ENCODE measurements around the gene YBX2. TPM values are rescaled to one million over a fixed set of nuclear protein-coding genes. Genes with fewer than 3 reads are reported as not detected.

Gene YBX2
- total RNA-seq, 1 donor from 2014 or later: 14.6 TPM

DNA sequence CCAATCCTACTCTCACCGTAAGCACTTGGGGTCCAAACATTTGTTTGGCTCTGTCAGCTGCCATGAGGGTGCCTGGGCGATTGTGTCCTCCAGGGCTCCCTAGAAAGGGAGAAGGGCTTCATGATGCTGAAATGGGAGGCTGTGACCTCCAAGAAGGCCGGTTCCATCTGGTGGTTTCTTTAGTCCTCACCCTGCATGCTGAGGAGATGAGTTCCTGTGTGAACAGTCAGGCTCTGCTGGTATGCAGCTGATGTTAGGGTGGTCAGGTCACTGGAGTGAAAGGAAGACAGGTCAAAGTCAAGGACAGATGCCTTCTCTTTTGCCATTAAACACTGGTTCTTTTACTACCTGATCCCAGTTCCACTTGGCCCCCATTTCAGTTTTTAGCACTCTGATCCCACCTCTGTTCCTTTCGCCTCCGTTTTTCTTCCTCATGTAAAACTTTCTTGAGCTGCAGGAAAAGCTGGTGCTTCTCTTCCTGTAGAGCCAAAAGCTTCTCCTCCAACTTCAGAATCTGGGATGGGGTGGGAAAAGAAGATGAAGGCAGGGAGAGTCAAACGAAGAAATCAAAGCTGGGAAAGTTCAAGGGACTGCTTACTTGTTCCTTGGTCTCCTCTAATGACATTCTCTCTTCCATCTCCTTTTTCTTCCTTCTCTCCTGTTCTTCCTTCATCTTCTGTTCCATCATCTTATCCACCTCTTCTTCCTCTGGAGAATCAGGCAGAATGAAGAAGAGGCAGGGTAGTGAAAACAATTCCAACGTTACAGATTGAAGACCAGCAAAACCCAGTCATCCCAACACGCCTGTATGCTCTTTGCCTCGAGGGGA, 19.7 kb upstream of the YBX2 start:
- TF ChIP-seq, protein P1, sequence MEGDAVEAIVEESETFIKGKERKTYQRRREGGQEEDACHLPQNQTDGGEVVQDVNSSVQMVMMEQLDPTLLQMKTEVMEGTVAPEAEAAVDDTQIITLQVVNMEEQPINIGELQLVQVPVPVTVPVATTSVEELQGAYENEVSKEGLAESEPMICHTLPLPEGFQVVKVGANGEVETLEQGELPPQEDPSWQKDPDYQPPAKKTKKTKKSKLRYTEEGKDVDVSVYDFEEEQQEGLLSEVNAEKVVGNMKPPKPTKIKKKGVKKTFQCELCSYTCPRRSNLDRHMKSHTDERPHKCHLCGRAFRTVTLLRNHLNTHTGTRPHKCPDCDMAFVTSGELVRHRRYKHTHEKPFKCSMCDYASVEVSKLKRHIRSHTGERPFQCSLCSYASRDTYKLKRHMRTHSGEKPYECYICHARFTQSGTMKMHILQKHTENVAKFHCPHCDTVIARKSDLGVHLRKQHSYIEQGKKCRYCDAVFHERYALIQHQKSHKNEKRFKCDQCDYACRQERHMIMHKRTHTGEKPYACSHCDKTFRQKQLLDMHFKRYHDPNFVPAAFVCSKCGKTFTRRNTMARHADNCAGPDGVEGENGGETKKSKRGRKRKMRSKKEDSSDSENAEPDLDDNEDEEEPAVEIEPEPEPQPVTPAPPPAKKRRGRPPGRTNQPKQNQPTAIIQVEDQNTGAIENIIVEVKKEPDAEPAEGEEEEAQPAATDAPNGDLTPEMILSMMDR (IDR thresholded peaks at IDR 0.05; ENCODE audit: unreplicated experiment): no peak
- H3K4me1 Mint-ChIP-seq (ENCODE audit: unreplicated experiment): peaks cover 49% of the 10 kb centered on the region
- peaks cover 56% of the 10 kb centered on the region for H3K36me3 Mint-ChIP-seq (ENCODE audit: low read depth, unreplicated experiment)

DNA sequence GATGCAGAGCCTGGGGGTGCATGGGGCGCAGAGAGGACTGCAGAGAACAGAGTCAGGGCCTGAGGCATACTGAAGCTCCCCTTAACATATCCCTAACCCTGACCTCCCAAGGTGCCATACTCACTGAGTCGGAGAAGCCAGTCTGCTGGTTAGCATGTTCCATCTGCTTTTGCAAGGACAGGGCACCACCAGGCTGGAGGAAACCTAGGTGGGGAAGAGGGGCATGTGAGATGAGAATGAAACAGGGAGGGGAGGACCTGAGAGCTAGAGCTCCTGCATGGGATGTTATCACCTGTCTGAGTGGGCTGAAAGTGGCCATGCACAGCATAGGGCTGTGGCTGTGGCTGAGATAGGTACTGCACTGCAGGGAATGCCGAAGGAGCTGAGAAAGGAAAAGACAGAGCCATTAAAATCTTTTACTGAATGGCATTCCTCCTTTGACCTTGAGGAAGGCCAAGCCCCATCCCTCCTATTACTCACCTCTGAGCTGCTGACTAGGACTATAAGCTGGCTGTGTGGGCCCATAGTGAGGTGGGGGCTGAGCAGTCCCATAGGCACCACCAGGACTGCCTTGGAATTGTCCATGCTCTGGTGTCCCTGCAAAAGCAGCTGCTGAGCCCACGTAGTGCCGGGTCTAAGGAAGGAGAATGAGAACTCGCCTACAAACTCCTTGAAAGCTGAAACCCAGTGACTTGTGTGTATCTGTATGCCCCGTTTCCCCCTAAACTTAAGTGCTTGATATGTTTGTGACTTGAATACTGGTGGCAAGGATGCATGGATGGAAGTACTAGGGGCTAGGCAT, 18.9 kb upstream of the YBX2 start:
- Mint-ChIP-seq H3K36me3 (ENCODE audit: low read depth, unreplicated experiment) (peaks cover 52% of the 10 kb centered on the region), H3K27ac (ENCODE audit: unreplicated experiment) (no peak overlapping the region), H3K4me3 (ENCODE audit: unreplicated experiment) (peak overlapping the region; percentile 92), H3K27me3 (ENCODE audit: unreplicated experiment) (peaks cover 22% of the 10 kb centered on the region), H3K4me1 (ENCODE audit: unreplicated experiment) (peaks cover 50% of the 10 kb centered on the region), H3K9me3 (ENCODE audit: unreplicated experiment) (no peaks in the 10 kb centered on the region)
- DNase-seq (ENCODE audit: low spot score): no peak
- TF ChIP-seq, protein P1 (IDR thresholded peaks at IDR 0.05; ENCODE audit: unreplicated experiment): peak; percentile 22

More for the DNA sequence above, 19.7 kb upstream of the YBX2 start:
- Mint-ChIP-seq H3K4me3 (ENCODE audit: unreplicated experiment) (peak overlapping the region; percentile 92), H3K27me3 (ENCODE audit: unreplicated experiment) (peaks cover 22% of the 10 kb centered on the region), H3K9me3 (ENCODE audit: unreplicated experiment) (no peaks in the 10 kb centered on the region), H3K27ac (ENCODE audit: unreplicated experiment) (peak overlapping the region; percentile 70)
- DNase-seq (ENCODE audit: low spot score): no peak

DNA sequence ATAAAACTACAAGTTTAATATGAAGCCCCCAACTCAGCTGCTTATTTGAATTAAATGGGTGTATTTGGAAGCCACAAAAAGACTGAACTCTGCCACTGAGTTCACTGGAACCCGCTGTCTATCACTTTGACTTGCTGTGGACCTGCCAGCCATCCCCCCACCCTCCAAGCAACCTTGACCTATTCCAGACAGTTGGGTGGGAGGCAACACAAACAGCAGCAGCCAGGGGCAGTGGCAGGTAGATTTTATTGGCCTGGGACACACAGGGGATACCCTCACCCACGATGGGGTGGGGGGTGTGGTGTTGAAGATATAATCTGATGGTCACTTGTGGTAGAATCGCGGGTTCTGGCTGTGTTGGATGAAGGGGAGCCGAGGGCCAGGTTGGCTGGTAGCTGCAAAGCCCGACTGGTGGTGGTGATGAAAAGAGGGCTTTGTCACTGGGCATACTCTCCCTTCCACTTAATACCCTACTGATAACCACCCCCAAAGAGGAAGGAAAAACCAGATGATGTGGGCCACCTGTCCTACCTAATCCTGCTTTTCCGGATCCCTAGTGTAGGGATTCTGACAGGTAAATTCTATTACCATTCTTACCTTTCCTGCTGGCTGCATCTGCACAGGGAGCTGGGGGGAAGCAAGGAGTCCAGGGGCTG, 18.1 kb upstream of the YBX2 start:
- no peaks in the 10 kb centered on the region for H3K9me3 Mint-ChIP-seq (ENCODE audit: unreplicated experiment)
- H3K27me3 Mint-ChIP-seq (ENCODE audit: unreplicated experiment): peaks cover 22% of the 10 kb centered on the region
- H3K27ac Mint-ChIP-seq (ENCODE audit: unreplicated experiment): peak overlapping the region; percentile 74
- TF ChIP-seq, protein P1 (IDR thresholded peaks at IDR 0.05; ENCODE audit: unreplicated experiment): no peak
- H3K4me1 Mint-ChIP-seq (ENCODE audit: unreplicated experiment): peaks cover 46% of the 10 kb centered on the region
- DNase-seq (ENCODE audit: low spot score): no peak
- H3K4me3 Mint-ChIP-seq (ENCODE audit: unreplicated experiment): peak overlapping the region; percentile 69
- peaks cover 52% of the 10 kb centered on the region for H3K36me3 Mint-ChIP-seq (ENCODE audit: low read depth, unreplicated experiment)

DNA sequence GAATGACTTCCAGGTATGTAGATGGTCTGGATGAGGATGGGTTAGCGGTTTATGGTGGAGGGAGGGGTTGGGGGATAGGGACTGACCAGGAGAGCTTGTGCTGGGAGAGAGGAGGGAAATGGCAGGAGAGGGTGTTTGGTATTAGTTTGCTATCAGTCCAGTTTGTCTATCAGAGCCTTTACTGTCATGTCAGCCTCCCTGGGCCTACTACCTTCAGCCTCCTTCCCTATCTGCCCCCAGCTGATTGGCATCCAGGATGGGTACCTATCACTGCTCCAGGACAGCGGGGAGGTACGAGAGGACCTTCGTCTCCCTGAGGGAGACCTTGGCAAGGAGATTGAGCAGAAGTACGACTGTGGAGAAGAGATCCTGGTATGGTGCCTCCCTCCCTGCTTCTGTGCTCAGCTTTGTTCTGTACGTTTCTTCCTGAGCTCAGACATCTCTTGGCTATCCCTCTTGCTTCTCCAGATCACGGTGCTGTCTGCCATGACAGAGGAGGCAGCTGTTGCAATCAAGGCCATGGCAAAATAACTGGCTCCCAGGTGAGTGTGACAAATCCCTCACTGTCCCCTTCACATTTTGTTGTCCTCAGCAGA, 16.8 kb upstream of the YBX2 start:
- H3K4me3 Mint-ChIP-seq (ENCODE audit: unreplicated experiment): peak overlapping the region; percentile 96
- H3K9me3 Mint-ChIP-seq (ENCODE audit: unreplicated experiment): no peaks in the 10 kb centered on the region
- peak overlapping the region; percentile 72 for H3K27ac Mint-ChIP-seq (ENCODE audit: unreplicated experiment)
- no peak for DNase-seq (ENCODE audit: low spot score)
- peaks cover 24% of the 10 kb centered on the region for H3K27me3 Mint-ChIP-seq (ENCODE audit: unreplicated experiment)
- peaks cover 44% of the 10 kb centered on the region for H3K4me1 Mint-ChIP-seq (ENCODE audit: unreplicated experiment)
- peaks cover 49% of the 10 kb centered on the region for H3K36me3 Mint-ChIP-seq (ENCODE audit: low read depth, unreplicated experiment)
- TF ChIP-seq, protein P1 (IDR thresholded peaks at IDR 0.05; ENCODE audit: unreplicated experiment): no peak
